ENCODE results near the gene MMS19.

MMS19 gene

GRCh38 chr10:97498076-97498840, at the start of gene MMS19:
Gene MMS19 (minus strand): TSS chr10:97498422. CDS start chr10:97498384, 38 bp downstream.
- DNase-seq (ENCODE audit: low spot score) = peak; percentile 100
- H3K27ac ChIP-seq = peak within 1 kb of the TSS; percentile 96
- ChIA-PET POLR2A (ENCODE audit: low non-redundant PET) (interaction anchor here (0.6 to 1.2 kb wide), 4 partner anchors 17 to 143 kb away, joined by 3 to 6 read pairs (median 3); no protein-coding TSS in a partner anchor), CTCF (no interaction called here)
- TF ChIP-seq CTCF (conservative IDR thresholded peaks at IDR 0.05; ENCODE audit: low read depth) = no peak

- CTCF ChIA-PET = interaction anchor here (0.7 kb wide), 1 partner anchor 183 kb away, joined by 3 read pairs; no protein-coding TSS in a partner anchor
- TF ChIP-seq CTCF (conservative IDR thresholded peaks at IDR 0.05; ENCODE audit: low read depth) = no peak
- H3K27ac ChIP-seq = peak overlapping the region; percentile 88; the same call in 1 of the 2 replicates
- POLR2A ChIA-PET (ENCODE audit: low non-redundant PET) = no interaction called here
- no peak for DNase-seq (ENCODE audit: low spot score)
Measured at GRCh38 chr10:97547962-97548361, 49.7 kb upstream of the MMS19 start.

GRCh38 chr10:97547271-97547600, 49.0 kb upstream of the MMS19 start:
- TF ChIP-seq CTCF (conservative IDR thresholded peaks at IDR 0.05; ENCODE audit: low read depth) = no peak
- ChIA-PET POLR2A (ENCODE audit: low non-redundant PET) (no interaction called here), CTCF (interaction anchor here (0.7 kb wide), 2 partner anchors 12 to 184 kb away, joined by 3 read pairs; no protein-coding TSS in a partner anchor)
- no peak for DNase-seq (ENCODE audit: low spot score)
- peak overlapping the region; percentile 26 for H3K27ac ChIP-seq

- CTCF ChIA-PET = interaction anchor here (0.6 to 0.7 kb wide), 3 partner anchors 11 to 197 kb away, joined by 3 to 4 read pairs (median 3); no protein-coding TSS in a partner anchor
- peak overlapping the region; percentile 26 for H3K27ac ChIP-seq
- POLR2A ChIA-PET (ENCODE audit: low non-redundant PET) = no interaction called here
- DNase-seq (ENCODE audit: low spot score) = no peak
- TF ChIP-seq CTCF (conservative IDR thresholded peaks at IDR 0.05; ENCODE audit: low read depth) = no peak
Measured at GRCh38 chr10:97546456-97547270, 48.4 kb upstream of the MMS19 start.

GRCh38 chr10:97543025-97543546, 44.9 kb upstream of the MMS19 start:
- peak; percentile 98 for DNase-seq (ENCODE audit: low spot score)
- CTCF ChIA-PET = interaction anchor here (2.2 kb wide), 1 partner anchor 11 kb away, joined by 7 read pairs; no protein-coding TSS in a partner anchor
- POLR2A ChIA-PET (ENCODE audit: low non-redundant PET) = interaction anchor here (0.6 kb wide), 1 partner anchor 41 kb away, joined by 3 read pairs; no protein-coding TSS in a partner anchor
- no peak for TF ChIP-seq CTCF (conservative IDR thresholded peaks at IDR 0.05; ENCODE audit: low read depth)
- H3K27ac ChIP-seq = peak overlapping the region; percentile 98
